Astrocyte (in vitro differentiated cells and primary cell): Measurements from ENCODE around the gene LMBR1L. TPM values are rescaled to one million over a fixed set of nuclear protein-coding genes. Genes with fewer than 3 reads are reported as not detected.

Experiments used
- DNase-seq: peaks from one replicate; pipeline ENCODE4 v3.0.0-alpha.2; 2010; ENCODE audit warnings: low read depth
- FAIRE-seq: peaks from 2 replicates; lab custom pipeline; 2011; peaks lifted over from hg19 to GRCh38; lab: Jason Lieb, UNC
- H2AFZ ChIP-seq: 2 replicates; pipeline ENCODE4 v1.6.0; 2012; ENCODE audit warnings: low read depth, low read length, inconsistent platforms
- H3K27ac ChIP-seq: 2 replicates; pipeline ENCODE4 v1.5.1; 2011; ENCODE audit warnings: low read depth, low read length, inconsistent platforms
- H3K27me3 ChIP-seq: 2 replicates; pipeline ENCODE4 v1.6.0; 2011; ENCODE audit warnings: low read length, inconsistent platforms; ENCODE audit not compliant: insufficient read depth
- H3K36me3 ChIP-seq: 2 replicates; pipeline ENCODE4 v1.5.1; 2011; ENCODE audit warnings: low read length, inconsistent platforms; ENCODE audit not compliant: insufficient read depth
- H3K4me1 ChIP-seq: 2 replicates; pipeline ENCODE4 v1.5.1; 2011; ENCODE audit warnings: low read length, inconsistent platforms; ENCODE audit not compliant: insufficient read depth
- H3K4me2 ChIP-seq: 2 replicates; pipeline ENCODE4 v1.6.0; 2012; ENCODE audit warnings: low read length, inconsistent platforms
- H3K4me3 ChIP-seq: 2 replicates; pipeline ENCODE4 v1.5.1; 2011; ENCODE audit warnings: low read depth, mild to moderate bottlenecking, low read length, inconsistent platforms; ENCODE audit not compliant: insufficient read depth
- H3K79me2 ChIP-seq: 2 replicates; pipeline ENCODE4 v1.6.0; 2012; ENCODE audit warnings: mild to moderate bottlenecking, low read length, inconsistent platforms; ENCODE audit not compliant: insufficient read depth
- H3K9ac ChIP-seq: 2 replicates; pipeline ENCODE4 v1.6.0; 2012; ENCODE audit warnings: mild to moderate bottlenecking, low read length, inconsistent platforms
- H3K9me3 ChIP-seq: 2 replicates; pipeline ENCODE4 v1.5.1; 2012; ENCODE audit warnings: low read depth, mild to moderate bottlenecking, low read length, inconsistent platforms; ENCODE audit not compliant: insufficient read depth
- H4K20me1 ChIP-seq: 2 replicates; pipeline ENCODE4 v1.6.0; 2012; ENCODE audit warnings: low read length, inconsistent platforms; ENCODE audit not compliant: insufficient read depth
- H3K27ac Mint-ChIP-seq: one replicate; pipeline ENCODE4 v1.8.0; 2021; ENCODE audit warnings: mild to moderate bottlenecking, mixed read lengths; ENCODE audit not compliant: unreplicated experiment
- H3K27me3 Mint-ChIP-seq: one replicate; pipeline ENCODE4 v1.8.0; 2021; ENCODE audit warnings: low read depth, mixed read lengths; ENCODE audit not compliant: unreplicated experiment
- H3K36me3 Mint-ChIP-seq: one replicate; pipeline ENCODE4 v1.8.0; 2021; ENCODE audit warnings: low read depth, mixed read lengths; ENCODE audit not compliant: unreplicated experiment
- H3K4me1 Mint-ChIP-seq: one replicate; pipeline ENCODE4 v1.8.0; 2021; ENCODE audit warnings: low read depth, mixed read lengths; ENCODE audit not compliant: unreplicated experiment
- H3K4me3 Mint-ChIP-seq: one replicate; pipeline ENCODE4 v1.8.0; 2021; ENCODE audit warnings: mild to moderate bottlenecking, moderate library complexity, mixed read lengths; ENCODE audit not compliant: unreplicated experiment
- H3K9me3 Mint-ChIP-seq: one replicate; pipeline ENCODE4 v1.8.0; 2021; ENCODE audit warnings: mild to moderate bottlenecking, mixed read lengths; ENCODE audit not compliant: unreplicated experiment
- EZH2 ChIP-seq: IDR thresholded peaks from 2 replicates; pipeline ENCODE4 v1.6.1; 2012; ENCODE audit warnings: mild to moderate bottlenecking, low read length, inconsistent platforms; ENCODE audit not compliant: insufficient read depth
- total RNA-seq: library from RNA; stranded (reverse); gene quantifications from 2 replicates; pipeline ENCODE4 v1.2.1, GENCODE V29; 2021
- TF ChIP-seq, protein P1 (sequence below): IDR thresholded peaks from 2 replicates; pipeline ENCODE4 v1.5.1; 2011; ENCODE audit warnings: low read depth, mild to moderate bottlenecking, inconsistent platforms, low read length, moderate library complexity; ENCODE audit not compliant: insufficient read depth

The LMBR1L gene
- total RNA-seq, 1 donor from 2014 or later: 61.0 TPM

DNA sequence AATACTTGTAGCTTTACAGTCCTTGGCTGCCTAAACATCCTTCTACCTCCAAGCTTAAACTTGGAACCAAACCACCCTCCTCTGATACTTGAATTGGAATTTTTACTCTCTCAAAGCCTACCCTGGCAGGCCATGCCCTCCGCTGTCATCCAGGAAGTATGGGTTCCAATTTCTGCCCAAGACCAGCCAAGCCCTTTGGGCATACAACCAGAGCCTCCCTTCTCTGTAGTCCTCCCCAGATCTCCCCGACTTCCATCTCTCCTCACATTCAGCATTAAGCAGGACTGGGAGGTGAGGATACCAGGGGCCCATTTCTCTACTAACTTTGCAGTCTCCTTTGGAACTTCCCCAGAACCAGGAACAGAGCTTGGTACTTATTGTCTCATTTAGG lies 15.7 kb downstream of the LMBR1L start:
- H3K4me1 ChIP-seq: peaks cover 27% of the 10 kb centered on the region
- H3K27me3 ChIP-seq: peaks cover 44% of the 10 kb centered on the region
- peak overlapping the region; percentile 68 for H3K27ac Mint-ChIP-seq
- no peaks in the 10 kb centered on the region for H3K4me1 Mint-ChIP-seq
- H3K27me3 Mint-ChIP-seq: peaks cover 35% of the 10 kb centered on the region
- H3K9ac ChIP-seq: no peak overlapping the region
- no peak overlapping the region for H3K4me3 Mint-ChIP-seq
- no peak for TF ChIP-seq EZH2
- TF ChIP-seq, protein P1, sequence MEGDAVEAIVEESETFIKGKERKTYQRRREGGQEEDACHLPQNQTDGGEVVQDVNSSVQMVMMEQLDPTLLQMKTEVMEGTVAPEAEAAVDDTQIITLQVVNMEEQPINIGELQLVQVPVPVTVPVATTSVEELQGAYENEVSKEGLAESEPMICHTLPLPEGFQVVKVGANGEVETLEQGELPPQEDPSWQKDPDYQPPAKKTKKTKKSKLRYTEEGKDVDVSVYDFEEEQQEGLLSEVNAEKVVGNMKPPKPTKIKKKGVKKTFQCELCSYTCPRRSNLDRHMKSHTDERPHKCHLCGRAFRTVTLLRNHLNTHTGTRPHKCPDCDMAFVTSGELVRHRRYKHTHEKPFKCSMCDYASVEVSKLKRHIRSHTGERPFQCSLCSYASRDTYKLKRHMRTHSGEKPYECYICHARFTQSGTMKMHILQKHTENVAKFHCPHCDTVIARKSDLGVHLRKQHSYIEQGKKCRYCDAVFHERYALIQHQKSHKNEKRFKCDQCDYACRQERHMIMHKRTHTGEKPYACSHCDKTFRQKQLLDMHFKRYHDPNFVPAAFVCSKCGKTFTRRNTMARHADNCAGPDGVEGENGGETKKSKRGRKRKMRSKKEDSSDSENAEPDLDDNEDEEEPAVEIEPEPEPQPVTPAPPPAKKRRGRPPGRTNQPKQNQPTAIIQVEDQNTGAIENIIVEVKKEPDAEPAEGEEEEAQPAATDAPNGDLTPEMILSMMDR: no peak
- H3K9me3 Mint-ChIP-seq: no peaks in the 10 kb centered on the region
- no peak overlapping the region for H2AFZ ChIP-seq
- no peak for DNase-seq
- FAIRE-seq: no peak
- no peaks in the 10 kb centered on the region for H3K9me3 ChIP-seq
- H4K20me1 ChIP-seq: peaks cover 38% of the 10 kb centered on the region
- no peak overlapping the region for H3K4me3 ChIP-seq
- H3K36me3 Mint-ChIP-seq: peaks cover 28% of the 10 kb centered on the region
- H3K4me2 ChIP-seq: peak overlapping the region; percentile 62
- no peaks in the 10 kb centered on the region for H3K79me2 ChIP-seq
- H3K36me3 ChIP-seq: peaks cover 17% of the 10 kb centered on the region
- H3K27ac ChIP-seq: no peak overlapping the region

DNA sequence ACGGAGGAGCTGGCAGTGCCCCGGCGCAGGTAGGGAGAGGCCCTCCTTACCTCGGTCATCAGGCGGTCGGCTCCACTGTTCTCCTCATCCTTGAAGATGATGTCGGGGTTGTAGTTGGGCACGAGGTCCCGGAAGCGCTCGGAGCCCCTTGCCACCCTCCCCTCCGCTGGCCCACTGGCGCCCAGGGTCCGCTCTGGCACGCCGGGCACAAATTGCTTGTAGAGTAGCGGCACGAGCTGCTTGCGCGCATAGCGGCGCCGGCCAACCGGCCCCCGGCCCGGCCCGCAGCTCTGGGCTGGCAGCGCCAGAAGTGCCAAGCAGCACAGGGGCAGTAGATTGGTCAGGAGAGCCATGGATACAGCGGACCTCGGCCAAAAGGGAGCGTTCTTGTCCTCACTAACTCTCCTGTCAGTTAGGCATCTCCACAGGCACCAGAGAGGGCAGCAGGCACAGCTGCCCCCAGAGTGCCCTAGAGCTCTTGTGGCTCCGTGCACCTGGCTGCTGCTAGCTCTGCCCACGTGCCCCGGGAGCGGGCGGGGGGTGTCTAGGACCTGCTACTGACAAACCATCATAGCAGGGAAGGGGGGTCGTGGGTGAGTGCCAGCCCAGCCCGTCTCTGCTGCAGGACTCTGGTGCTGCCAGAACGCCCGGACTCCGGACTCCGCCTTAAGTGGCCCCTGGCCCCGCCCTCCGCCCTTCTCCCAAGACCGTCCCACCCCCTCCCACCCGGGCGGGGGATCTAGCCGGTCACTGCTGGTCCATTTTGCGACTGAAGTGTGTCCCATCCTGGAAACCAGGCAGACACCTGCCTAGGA lies 16.3 kb downstream of the LMBR1L start, which contains the start of gene DHH:
TSS of gene DHH (minus strand) at position 642 of the 815 bp plus-strand sequence. CDS start at position 353, 289 bp downstream.
- no peaks in the 10 kb centered on the region for H3K79me2 ChIP-seq
- peaks cover 38% of the 10 kb centered on the region for H4K20me1 ChIP-seq
- Mint-ChIP-seq H3K4me1 (no peaks in the 10 kb centered on the region), H3K4me3 (peak within 1 kb of the TSS; percentile 40), H3K36me3 (peaks cover 28% of the 10 kb centered on the region), H3K27me3 (peaks cover 35% of the 10 kb centered on the region), H3K9me3 (no peaks in the 10 kb centered on the region), H3K27ac (peak within 1 kb of the TSS; percentile 68)
- H3K36me3 ChIP-seq: peaks cover 14% of the 10 kb centered on the region
- H3K27me3 ChIP-seq: peaks cover 50% of the 10 kb centered on the region
- H3K9me3 ChIP-seq: no peaks in the 10 kb centered on the region
- no peak within 1 kb of the TSS for H3K9ac ChIP-seq
- TF ChIP-seq, protein P1: no peak
- TF ChIP-seq EZH2: peak; percentile 83
- no peak within 1 kb of the TSS for H2AFZ ChIP-seq
- peak within 1 kb of the TSS; percentile 62 for H3K4me2 ChIP-seq
- FAIRE-seq: no peak
- no peak for DNase-seq
- H3K4me1 ChIP-seq: peaks cover 32% of the 10 kb centered on the region
- H3K4me3 ChIP-seq: peak within 1 kb of the TSS; percentile 19
- H3K27ac ChIP-seq: no peak within 1 kb of the TSS

DNA sequence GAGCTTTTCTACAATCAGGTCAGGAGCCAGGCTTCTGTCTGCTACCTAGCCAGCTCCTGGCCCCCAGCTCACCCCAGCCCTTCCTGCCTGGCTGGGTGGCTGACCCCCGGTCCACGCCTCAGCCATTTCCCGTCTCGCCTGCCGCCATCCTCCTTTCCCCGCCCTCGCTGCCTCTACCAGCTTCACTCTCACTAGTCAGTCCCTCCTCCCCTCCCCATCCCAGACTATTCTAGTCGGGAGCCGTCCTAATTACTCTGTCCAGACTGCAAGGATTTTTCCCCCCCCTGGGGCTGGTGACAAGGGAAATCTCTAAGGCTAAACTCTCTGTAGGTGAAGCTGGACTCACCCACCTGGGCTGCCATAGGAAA lies 16.9 kb downstream of the LMBR1L start:
- peaks cover 36% of the 10 kb centered on the region for H3K27me3 Mint-ChIP-seq
- peak overlapping the region; percentile 62 for H3K4me2 ChIP-seq
- H3K36me3 Mint-ChIP-seq: peaks cover 26% of the 10 kb centered on the region
- no peak overlapping the region for H3K9ac ChIP-seq
- no peak for DNase-seq
- no peak overlapping the region for H3K27ac ChIP-seq
- no peak overlapping the region for H3K27ac Mint-ChIP-seq
- H3K4me3 ChIP-seq: peak overlapping the region; percentile 19
- H2AFZ ChIP-seq: no peak overlapping the region
- no peaks in the 10 kb centered on the region for H3K4me1 Mint-ChIP-seq
- peak overlapping the region; percentile 40 for H3K4me3 Mint-ChIP-seq
- no peak for FAIRE-seq
- peaks cover 56% of the 10 kb centered on the region for H3K27me3 ChIP-seq
- H3K79me2 ChIP-seq: no peaks in the 10 kb centered on the region
- H3K9me3 Mint-ChIP-seq: no peaks in the 10 kb centered on the region
- TF ChIP-seq, protein P1: no peak
- no peak for TF ChIP-seq EZH2
- H3K4me1 ChIP-seq: peaks cover 32% of the 10 kb centered on the region
- H3K36me3 ChIP-seq: peaks cover 14% of the 10 kb centered on the region
- peaks cover 44% of the 10 kb centered on the region for H4K20me1 ChIP-seq
- no peaks in the 10 kb centered on the region for H3K9me3 ChIP-seq
